Measurements from ENCODE around the gene HYAL3.

DNA sequence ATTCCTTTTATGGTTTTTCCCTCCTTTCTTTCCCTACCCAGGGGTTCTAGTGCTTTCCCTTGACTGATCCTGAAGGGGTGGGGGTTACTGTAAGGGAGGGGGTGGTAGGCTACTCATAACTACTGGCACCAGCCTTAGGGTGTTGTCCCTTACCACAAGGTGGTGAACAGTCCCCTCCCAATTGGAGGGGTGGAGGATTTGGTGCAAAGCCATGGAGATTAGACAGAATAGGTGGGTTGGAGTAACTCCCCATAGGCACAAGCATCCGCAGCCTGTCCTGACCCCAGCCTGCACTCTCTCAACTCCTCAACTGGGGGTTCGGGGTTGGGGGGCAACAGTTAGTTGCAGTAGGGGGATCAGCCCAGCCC lies 25.9 kb upstream of the HYAL3 start:
- TF ChIP-seq, protein P1, sequence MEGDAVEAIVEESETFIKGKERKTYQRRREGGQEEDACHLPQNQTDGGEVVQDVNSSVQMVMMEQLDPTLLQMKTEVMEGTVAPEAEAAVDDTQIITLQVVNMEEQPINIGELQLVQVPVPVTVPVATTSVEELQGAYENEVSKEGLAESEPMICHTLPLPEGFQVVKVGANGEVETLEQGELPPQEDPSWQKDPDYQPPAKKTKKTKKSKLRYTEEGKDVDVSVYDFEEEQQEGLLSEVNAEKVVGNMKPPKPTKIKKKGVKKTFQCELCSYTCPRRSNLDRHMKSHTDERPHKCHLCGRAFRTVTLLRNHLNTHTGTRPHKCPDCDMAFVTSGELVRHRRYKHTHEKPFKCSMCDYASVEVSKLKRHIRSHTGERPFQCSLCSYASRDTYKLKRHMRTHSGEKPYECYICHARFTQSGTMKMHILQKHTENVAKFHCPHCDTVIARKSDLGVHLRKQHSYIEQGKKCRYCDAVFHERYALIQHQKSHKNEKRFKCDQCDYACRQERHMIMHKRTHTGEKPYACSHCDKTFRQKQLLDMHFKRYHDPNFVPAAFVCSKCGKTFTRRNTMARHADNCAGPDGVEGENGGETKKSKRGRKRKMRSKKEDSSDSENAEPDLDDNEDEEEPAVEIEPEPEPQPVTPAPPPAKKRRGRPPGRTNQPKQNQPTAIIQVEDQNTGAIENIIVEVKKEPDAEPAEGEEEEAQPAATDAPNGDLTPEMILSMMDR (IDR thresholded peaks at IDR 0.05; ENCODE audit: control extremely low read depth in 1 of 3, insufficient read depth in 1 of 3, low read depth in 1 of 3, low read length in 3 of 3), result no peak
- no peak for TF ChIP-seq EP300 (IDR thresholded peaks at IDR 0.05; ENCODE audit: borderline replicate concordance in 1 of 2, low read depth in 2 of 2, low read length in 2 of 2)

Measured in H1 (cell line).